SK-N-SH treated with all-trans-retinoic acid at 6 μM for 48 hours (cell line): ENCODE measurements around the gene MYL4.
"Not testable (repeated sequence)": the region's sequence is repeated elsewhere in the genome, so short reads cannot be mapped to it uniquely, and the experiment has no call there.

ENCODE experiments used
- ATAC-seq: fragments of 200-7000 bp; cut with Tn5 transposase; 3 replicates; pipeline ENCODE4 v1.9.1; 2020; ENCODE audit warnings: mild to moderate bottlenecking, moderate library complexity
- ARNTL ChIP-seq: fragments of 450-650 bp; formaldehyde crosslinking; IDR thresholded peaks from 2 replicates; pipeline ENCODE4 v1.5.0; 2020; ENCODE audit warnings: low read depth, mild to moderate bottlenecking, moderate library complexity, borderline replicate concordance
- CSDC2 ChIP-seq: fragments of 250-450 bp; sonication (Bioruptor Pico); IDR thresholded peaks from 2 replicates; pipeline ENCODE4 v1.5.0; 2020; ENCODE audit warnings: mild to moderate bottlenecking, moderate library complexity
- CSRNP3 ChIP-seq: fragments of 250-450 bp; sonication (Bioruptor Pico); IDR thresholded peaks from 2 replicates; pipeline ENCODE4 v1.5.1; 2021; ENCODE audit warnings: mild to moderate bottlenecking, moderate library complexity
- ISL1 ChIP-seq: fragments of 250-450 bp; sonication (Bioruptor Pico); IDR thresholded peaks from 2 replicates; pipeline ENCODE4 v2.1.2; 2022; ENCODE audit warnings: mild to moderate bottlenecking, moderate library complexity
- PATZ1 ChIP-seq: fragments of 250-450 bp; sonication (Bioruptor Pico); IDR thresholded peaks from 2 replicates; pipeline ENCODE4 v1.8.0; 2020; ENCODE audit warnings: mild to moderate bottlenecking, moderate library complexity, borderline replicate concordance
- POU6F1 ChIP-seq: fragments of 250-450 bp; sonication (Bioruptor Pico); IDR thresholded peaks from 2 replicates; pipeline ENCODE4 v1.8.0; 2021; ENCODE audit warnings: low read depth, mild to moderate bottlenecking, moderate library complexity, borderline replicate concordance
- RARB ChIP-seq: fragments of 250-450 bp; sonication (Bioruptor Pico); IDR thresholded peaks from 2 replicates; pipeline ENCODE4 v1.8.0; 2021; ENCODE audit warnings: mild to moderate bottlenecking, moderate library complexity
- TOX ChIP-seq: fragments of 250-450 bp; sonication (Bioruptor Pico); IDR thresholded peaks from 2 replicates; pipeline ENCODE4 v1.8.0; 2021; ENCODE audit warnings: mild to moderate bottlenecking, moderate library complexity, borderline replicate concordance
- TSHZ2 ChIP-seq: fragments of 250-450 bp; sonication (Bioruptor Pico); IDR thresholded peaks from 2 replicates; pipeline ENCODE4 v1.5.0; 2020; ENCODE audit warnings: mild to moderate bottlenecking, moderate library complexity
- ZC3H10 ChIP-seq: fragments of 250-450 bp; sonication (Bioruptor Pico); IDR thresholded peaks from 2 replicates; pipeline ENCODE4 v1.5.1; 2021; ENCODE audit warnings: mild to moderate bottlenecking, moderate library complexity
- ZFP3 ChIP-seq: fragments of 250-450 bp; sonication (Bioruptor Pico); IDR thresholded peaks from 2 replicates; pipeline ENCODE4 v1.5.0; 2020; ENCODE audit warnings: mild to moderate bottlenecking, moderate library complexity
- ZFP30 ChIP-seq: fragments of 450-650 bp; formaldehyde crosslinking; IDR thresholded peaks from 2 replicates; pipeline ENCODE4 v1.5.0; 2022; ENCODE audit warnings: mild to moderate bottlenecking, moderate library complexity
- ZNF565 ChIP-seq: fragments of 450-650 bp; formaldehyde crosslinking; conservative IDR thresholded peaks from 2 replicates; pipeline ENCODE4 v1.5.0; 2020; ENCODE audit warnings: low read depth, mild to moderate bottlenecking, moderate library complexity
- ZNF8 ChIP-seq: fragments of 450-650 bp; formaldehyde crosslinking; IDR thresholded peaks from 2 replicates; pipeline ENCODE4 v1.5.0; 2020; ENCODE audit warnings: mild to moderate bottlenecking, moderate library complexity

Gene MYL4

GRCh38 chr17:47172696-47173565 lies 36.2 kb upstream of the MYL4 start:
- TF ChIP-seq ZNF565 (no peak), RARB (CRISPR knock-in tag) (no peak)
- ATAC-seq, result no peak

- not testable (repeated sequence) for ATAC-seq
Observed at GRCh38 chr17:47174823-47175222, 34.3 kb upstream of the MYL4 start.

GRCh38 chr17:47176389-47176826 lies 32.7 kb upstream of the MYL4 start:
- TF ChIP-seq ZFP30 (CRISPR knock-in tag), result peak; percentile 29; the same call in 1 of the 2 replicates
- TF ChIP-seq POU6F1, result no peak
- TF ChIP-seq ZNF565, result no peak
- ATAC-seq, result no peak

GRCh38 chr17:47177261-47177660 lies 31.9 kb upstream of the MYL4 start:
- no peak for ATAC-seq

More at GRCh38 chr17:47177261-47177660, 31.9 kb upstream of the MYL4 start:
- TF ChIP-seq ARNTL (CRISPR knock-in tag), result no peak
- TF ChIP-seq ZNF8 (CRISPR knock-in tag), result no peak
- no peak for TF ChIP-seq PATZ1 (CRISPR knock-in tag)
- TF ChIP-seq CSRNP3 (CRISPR knock-in tag), result no peak
- TF ChIP-seq CSDC2 (CRISPR knock-in tag), result no peak
- no peak for TF ChIP-seq ZFP3
- TF ChIP-seq TSHZ2 (CRISPR knock-in tag), result no peak
- no peak for TF ChIP-seq ZC3H10 (CRISPR knock-in tag)
- TF ChIP-seq ISL1, result no peak
- no peak for TF ChIP-seq TOX (CRISPR knock-in tag)
